ENCODE results near the gene TBC1D25.
"Not testable (repeated sequence)": the region's sequence is repeated elsewhere in the genome, so short reads cannot be mapped to it uniquely, and the experiment has no call there.

TBC1D25 gene

DNA sequence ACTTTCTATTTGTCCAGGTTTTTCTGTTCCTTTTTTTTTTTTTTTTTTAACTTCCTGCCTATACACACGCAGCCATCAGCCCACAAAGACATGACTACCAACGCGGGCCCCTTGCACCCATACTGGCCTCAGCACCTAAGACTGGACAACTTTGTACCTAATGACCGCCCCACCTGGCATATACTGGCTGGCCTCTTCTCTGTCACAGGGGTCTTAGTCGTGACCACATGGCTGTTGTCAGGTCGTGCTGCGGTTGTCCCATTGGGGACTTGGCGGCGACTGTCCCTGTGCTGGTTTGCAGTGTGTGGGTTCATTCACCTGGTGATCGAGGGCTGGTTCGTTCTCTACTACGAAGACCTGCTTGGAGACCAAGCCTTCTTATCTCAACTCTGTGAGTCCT lies 15.8 kb upstream of the TBC1D25 start:
- Mint-ChIP-seq H3K9me3 (no peaks in the 10 kb centered on the region), H3K4me3 (peak overlapping the region; percentile 92), H3K27me3 (no peaks in the 10 kb centered on the region), H3K27ac (peak overlapping the region; percentile 79), H3K36me3 (peaks cover 36% of the 10 kb centered on the region), H3K4me1 (peaks cover 54% of the 10 kb centered on the region)
- DNase-seq = no peak
- CTCF ChIA-PET = no interaction called here

DNA sequence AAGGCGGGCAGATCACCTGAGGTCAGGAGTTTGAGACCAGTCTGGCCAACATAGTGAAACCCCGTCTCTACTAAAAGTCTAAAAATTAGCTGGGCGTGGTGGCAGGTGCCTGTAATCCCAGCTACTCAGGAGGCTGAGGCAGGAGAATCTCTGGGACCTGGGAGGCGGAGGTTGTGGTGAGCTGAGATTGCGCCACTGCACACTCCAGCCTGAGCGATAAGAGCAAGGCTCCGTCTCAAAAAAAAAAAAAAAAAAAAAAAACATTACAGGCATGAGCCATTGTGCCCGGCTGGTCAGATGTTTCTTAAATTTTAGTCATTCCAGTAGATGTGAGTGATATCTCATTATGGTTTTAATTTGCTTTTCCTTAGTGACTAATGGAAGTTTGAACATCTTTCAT lies 13.7 kb upstream of the TBC1D25 start:
- H3K4me3 Mint-ChIP-seq, H3K9me3 Mint-ChIP-seq, H3K27ac Mint-ChIP-seq, CTCF ChIA-PET, H3K27me3 Mint-ChIP-seq, DNase-seq: not testable (repeated sequence)
- Mint-ChIP-seq H3K36me3 (peaks cover 42% of the 10 kb centered on the region), H3K4me1 (peaks cover 38% of the 10 kb centered on the region)

- Mint-ChIP-seq H3K27ac (peak overlapping the region; percentile 55), H3K36me3 (peaks cover 40% of the 10 kb centered on the region), H3K4me1 (peaks cover 30% of the 10 kb centered on the region), H3K4me3 (no peak overlapping the region), H3K27me3 (no peaks in the 10 kb centered on the region), H3K9me3 (no peaks in the 10 kb centered on the region)
- CTCF ChIA-PET = no interaction called here
- DNase-seq = no peak
Observed at GRCh38 chrX:48530736-48531135, 8.8 kb upstream of the TBC1D25 start.

DNA sequence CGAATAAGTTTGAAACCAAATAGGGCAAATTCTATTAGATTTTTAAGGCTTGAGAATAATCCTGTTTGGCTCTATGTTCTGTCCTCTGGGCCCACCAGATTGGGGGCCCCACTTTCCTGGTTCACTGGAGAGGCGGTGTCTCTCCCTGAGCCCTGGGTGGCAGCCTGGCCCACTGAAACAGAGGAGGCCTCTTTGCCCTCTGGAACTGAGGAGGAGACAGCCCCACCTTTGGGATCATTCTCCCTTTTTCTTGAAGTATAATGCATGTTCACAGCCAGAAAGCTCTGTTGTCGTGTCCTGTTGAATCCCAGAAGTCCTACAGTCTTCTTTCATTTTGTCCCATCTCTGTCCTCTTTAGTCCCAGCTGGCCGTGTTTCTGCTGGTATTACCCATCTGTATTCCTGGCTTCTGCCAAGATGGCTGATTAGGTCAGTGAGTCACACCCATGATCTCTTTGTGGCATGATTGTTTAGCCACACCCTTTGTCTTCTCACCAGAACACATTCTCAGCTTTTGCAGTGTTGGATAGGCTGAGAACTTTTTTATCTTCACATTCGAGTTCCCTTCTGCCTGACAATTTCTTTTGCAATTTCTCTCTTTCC lies 8.1 kb upstream of the TBC1D25 start:
- H3K4me3 Mint-ChIP-seq = no peak overlapping the region
- H3K4me1 Mint-ChIP-seq = peaks cover 23% of the 10 kb centered on the region
- CTCF ChIA-PET = no interaction called here

GRCh38 chrX:48532161-48532560 lies 7.4 kb upstream of the TBC1D25 start:
- no peak for DNase-seq
- no peaks in the 10 kb centered on the region for H3K9me3 Mint-ChIP-seq
- peaks cover 19% of the 10 kb centered on the region for H3K4me1 Mint-ChIP-seq
- no peaks in the 10 kb centered on the region for H3K27me3 Mint-ChIP-seq
- CTCF ChIA-PET = no interaction called here
- no peak overlapping the region for H3K4me3 Mint-ChIP-seq
- H3K36me3 Mint-ChIP-seq = peaks cover 30% of the 10 kb centered on the region
- peak overlapping the region; percentile 89 for H3K27ac Mint-ChIP-seq

More for the DNA sequence above, 8.1 kb upstream of the TBC1D25 start:
- Mint-ChIP-seq H3K36me3 (peaks cover 35% of the 10 kb centered on the region), H3K27ac (peak overlapping the region; percentile 89), H3K9me3 (no peaks in the 10 kb centered on the region), H3K27me3 (no peaks in the 10 kb centered on the region)
- DNase-seq = no peak

DNA sequence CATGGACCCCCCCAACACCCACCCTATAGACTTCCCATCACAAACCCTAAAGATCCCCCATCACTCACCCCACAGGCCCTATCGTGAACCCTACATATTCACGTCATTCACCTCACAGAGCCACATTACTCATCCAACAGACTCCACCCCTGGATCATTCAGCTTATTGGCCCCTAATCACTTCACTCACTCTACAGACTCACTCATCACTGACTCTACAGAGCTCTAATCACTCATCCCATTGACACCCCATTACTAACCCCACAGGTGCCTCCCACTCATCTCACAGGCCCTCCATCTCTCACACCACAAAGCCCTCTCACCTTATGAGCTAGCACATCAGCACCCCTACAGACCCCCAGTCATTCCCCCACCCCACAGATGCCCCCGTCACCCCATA lies 6.3 kb upstream of the TBC1D25 start:
- Mint-ChIP-seq H3K9me3 (no peaks in the 10 kb centered on the region), H3K4me3 (no peak overlapping the region), H3K4me1 (peaks cover 20% of the 10 kb centered on the region), H3K27ac (no peak overlapping the region), H3K27me3 (no peaks in the 10 kb centered on the region), H3K36me3 (peaks cover 23% of the 10 kb centered on the region)
- CTCF ChIA-PET = no interaction called here
- DNase-seq = no peak

GRCh38 chrX:48538641-48539344 lies 721 bp upstream of the TBC1D25 start:
- Mint-ChIP-seq H3K36me3 (peaks cover 10% of the 10 kb centered on the region), H3K9me3 (no peaks in the 10 kb centered on the region), H3K4me3 (peak overlapping the region; percentile 88), H3K27me3 (no peaks in the 10 kb centered on the region), H3K27ac (peak overlapping the region; percentile 99), H3K4me1 (peaks cover 24% of the 10 kb centered on the region)
- DNase-seq = no peak
- CTCF ChIA-PET = interaction anchor here (0.8 to 2.1 kb wide), 5 partner anchors 17 to 71 kb away, joined by 3 to 9 read pairs (median 5); partner anchors contain the start of genes EBP and RBM3

GRCh38 chrX:48540028-48540375 lies 488 bp downstream of the TBC1D25 start:
- H3K4me3 Mint-ChIP-seq = peak overlapping the region; percentile 88
- H3K9me3 Mint-ChIP-seq = no peaks in the 10 kb centered on the region
- H3K27ac Mint-ChIP-seq = peak overlapping the region; percentile 99
- CTCF ChIA-PET = interaction anchor here (0.8 to 2.1 kb wide), 6 partner anchors 10 to 73 kb away, joined by 3 to 9 read pairs (median 5); partner anchors contain the start of genes EBP and RBM3
- H3K36me3 Mint-ChIP-seq = peaks cover 13% of the 10 kb centered on the region
- DNase-seq = peak; percentile 72
- no peaks in the 10 kb centered on the region for H3K27me3 Mint-ChIP-seq
- H3K4me1 Mint-ChIP-seq = peaks cover 24% of the 10 kb centered on the region

- Mint-ChIP-seq H3K4me1 (peaks cover 24% of the 10 kb centered on the region), H3K36me3 (peaks cover 15% of the 10 kb centered on the region), H3K9me3 (no peaks in the 10 kb centered on the region), H3K27ac (peak overlapping the region; percentile 99), H3K27me3 (no peaks in the 10 kb centered on the region), H3K4me3 (peak overlapping the region; percentile 88)
- no peak for DNase-seq
- CTCF ChIA-PET = interaction anchor here (1.3 to 1.6 kb wide), 3 partner anchors 10 to 73 kb away, joined by 3 to 6 read pairs (median 5); partner anchors contain the start of gene RBM3
Observed at GRCh38 chrX:48540480-48540879, 966 bp downstream of the TBC1D25 start.

DNA sequence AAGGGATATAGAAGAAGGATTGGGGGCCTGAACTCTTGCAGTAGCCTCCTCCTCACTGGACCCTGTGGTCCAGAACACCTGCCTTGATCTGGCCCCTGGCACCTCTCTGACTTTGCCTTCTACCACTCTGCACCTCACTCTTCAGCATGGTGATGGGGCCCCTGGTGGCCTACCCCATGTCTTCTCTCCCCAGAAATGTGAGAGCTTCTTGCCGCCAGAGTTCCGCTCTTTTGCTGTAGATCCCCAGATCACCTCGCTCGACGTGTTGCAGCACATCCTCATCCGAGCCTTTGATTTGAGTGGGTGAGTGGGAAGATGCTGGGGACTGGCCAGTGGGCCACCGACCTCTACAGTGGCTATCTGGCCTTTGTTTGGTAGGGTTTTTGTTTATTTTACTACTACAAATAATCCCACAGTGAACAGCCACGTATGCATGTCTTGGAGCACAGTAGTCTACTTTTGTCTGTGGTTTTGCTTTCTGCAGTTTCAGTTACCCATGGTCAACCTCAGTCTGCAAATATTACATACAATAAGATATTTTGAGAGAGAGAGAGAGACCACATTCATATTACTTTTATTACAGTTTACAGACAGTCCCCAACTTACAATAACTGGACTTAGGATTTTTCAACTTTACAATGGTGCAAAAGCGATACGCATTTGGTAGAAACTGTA lies 1.8 kb downstream of the TBC1D25 start:
- peak overlapping the region; percentile 88 for H3K4me3 Mint-ChIP-seq
- CTCF ChIA-PET = interaction anchor here (1.3 kb wide), 1 partner anchor 9 kb away, joined by 3 read pairs; no protein-coding TSS in a partner anchor
- peaks cover 24% of the 10 kb centered on the region for H3K4me1 Mint-ChIP-seq
- H3K27ac Mint-ChIP-seq = peak overlapping the region; percentile 99
- peaks cover 17% of the 10 kb centered on the region for H3K36me3 Mint-ChIP-seq
- H3K27me3 Mint-ChIP-seq = no peaks in the 10 kb centered on the region
- no peak for DNase-seq
- H3K9me3 Mint-ChIP-seq = no peaks in the 10 kb centered on the region

DNA sequence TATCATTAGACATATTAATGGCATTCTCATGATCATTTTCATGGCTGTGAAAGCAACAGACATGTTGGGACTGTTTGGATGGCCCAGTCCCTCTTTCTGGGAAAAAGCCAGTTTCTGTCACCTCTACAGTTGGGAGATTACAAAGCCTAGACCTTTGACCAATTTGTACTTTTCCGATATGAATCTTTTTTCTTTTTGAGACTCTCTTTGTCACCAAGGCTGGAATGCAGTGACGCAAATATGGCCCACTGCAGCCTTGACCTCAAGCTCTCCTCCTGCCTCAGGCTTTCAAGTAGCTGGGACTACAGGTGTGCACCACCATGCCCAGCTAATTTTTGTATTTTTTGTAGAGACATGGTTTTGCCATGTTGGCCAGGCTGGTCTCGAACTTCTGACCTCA lies 9.4 kb downstream of the TBC1D25 start:
- no peaks in the 10 kb centered on the region for H3K9me3 Mint-ChIP-seq
- H3K27me3 Mint-ChIP-seq = no peaks in the 10 kb centered on the region
- CTCF ChIA-PET = no interaction called here
- H3K4me1 Mint-ChIP-seq = no peaks in the 10 kb centered on the region
- H3K4me3 Mint-ChIP-seq = no peak overlapping the region
- DNase-seq = no peak
- peaks cover 21% of the 10 kb centered on the region for H3K36me3 Mint-ChIP-seq
- no peak overlapping the region for H3K27ac Mint-ChIP-seq

DNA sequence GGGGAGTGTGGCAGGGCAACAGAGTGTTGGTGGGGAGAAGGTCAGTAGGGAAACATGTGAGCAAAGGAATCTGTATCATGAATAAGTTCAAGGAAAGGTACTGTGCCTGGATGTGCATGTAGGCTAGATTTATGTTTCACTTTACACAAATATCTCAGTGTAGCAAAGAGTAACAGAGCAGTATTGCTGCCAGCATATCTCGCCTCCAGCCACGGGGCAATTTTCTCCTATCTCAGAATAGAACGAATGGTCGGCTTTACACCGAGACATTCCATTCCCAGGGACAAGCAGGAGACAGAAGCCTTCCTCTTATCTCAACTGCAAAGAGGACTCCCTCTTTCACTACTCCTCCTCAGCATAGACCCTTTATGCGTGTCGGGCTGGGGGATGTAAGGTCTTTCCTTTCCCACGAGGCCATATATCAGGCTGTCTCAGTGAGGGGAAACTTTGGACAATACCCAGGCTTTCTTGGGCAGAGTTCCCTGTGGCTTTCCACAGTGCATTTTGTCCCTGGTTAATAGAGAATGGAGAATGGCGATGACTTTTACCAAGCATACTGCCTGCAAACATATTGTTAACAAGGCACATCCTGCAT lies 16.3 kb downstream of the TBC1D25 start:
- H3K27me3 Mint-ChIP-seq, H3K4me3 Mint-ChIP-seq, DNase-seq, CTCF ChIA-PET, H3K27ac Mint-ChIP-seq, H3K4me1 Mint-ChIP-seq, H3K9me3 Mint-ChIP-seq: not testable (repeated sequence)
- H3K36me3 Mint-ChIP-seq = peaks cover 23% of the 10 kb centered on the region

DNA sequence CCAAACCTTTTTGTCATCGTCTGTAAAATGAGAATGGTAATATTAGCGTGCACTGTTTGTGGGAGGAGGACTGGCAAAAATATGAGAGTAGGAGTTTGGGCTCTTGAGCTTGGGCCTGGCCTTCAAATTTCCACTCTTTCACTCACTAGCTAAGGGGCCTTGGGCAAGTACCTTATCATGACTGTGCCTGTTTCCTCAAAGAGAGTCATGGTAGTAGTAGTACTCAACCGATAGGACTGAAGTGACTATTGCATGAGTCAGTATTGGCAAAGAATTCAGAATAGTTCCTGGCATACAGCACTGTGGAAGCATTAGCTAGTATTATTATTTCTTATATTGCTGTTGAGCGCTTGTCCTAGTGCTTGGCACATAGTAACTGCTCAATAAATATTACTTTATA lies 18.8 kb downstream of the TBC1D25 start:
- CTCF ChIA-PET = no interaction called here
- DNase-seq = no peak

DNA sequence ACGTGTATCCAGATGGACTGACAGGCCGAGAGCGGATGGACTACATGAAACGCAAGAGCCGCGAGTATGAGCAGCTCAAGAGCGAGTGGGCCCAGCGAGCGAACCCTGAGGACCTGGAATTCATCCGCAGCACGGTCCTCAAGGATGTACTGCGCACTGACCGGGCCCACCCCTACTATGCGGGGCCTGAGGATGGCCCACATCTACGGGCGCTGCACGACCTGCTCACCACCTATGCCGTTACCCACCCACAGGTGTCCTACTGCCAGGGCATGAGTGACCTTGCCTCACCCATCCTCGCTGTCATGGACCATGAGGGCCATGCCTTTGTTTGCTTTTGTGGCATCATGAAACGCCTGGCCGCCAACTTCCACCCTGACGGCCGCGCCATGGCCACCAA lies 20.1 kb downstream of the TBC1D25 start:
- DNase-seq = no peak
- H3K36me3 Mint-ChIP-seq = peaks cover 19% of the 10 kb centered on the region
- CTCF ChIA-PET = no interaction called here
- no peak overlapping the region for H3K27ac Mint-ChIP-seq
- no peaks in the 10 kb centered on the region for H3K27me3 Mint-ChIP-seq
- H3K4me3 Mint-ChIP-seq = no peak overlapping the region
- H3K9me3 Mint-ChIP-seq = no peaks in the 10 kb centered on the region
- H3K4me1 Mint-ChIP-seq = no peaks in the 10 kb centered on the region

More for the DNA sequence above, 18.8 kb downstream of the TBC1D25 start:
- Mint-ChIP-seq H3K9me3 (no peaks in the 10 kb centered on the region), H3K27ac (no peak overlapping the region), H3K27me3 (no peaks in the 10 kb centered on the region), H3K36me3 (peaks cover 19% of the 10 kb centered on the region), H3K4me1 (no peaks in the 10 kb centered on the region), H3K4me3 (no peak overlapping the region)
